Measurements from ENCODE around the gene KLF11.

DNA sequence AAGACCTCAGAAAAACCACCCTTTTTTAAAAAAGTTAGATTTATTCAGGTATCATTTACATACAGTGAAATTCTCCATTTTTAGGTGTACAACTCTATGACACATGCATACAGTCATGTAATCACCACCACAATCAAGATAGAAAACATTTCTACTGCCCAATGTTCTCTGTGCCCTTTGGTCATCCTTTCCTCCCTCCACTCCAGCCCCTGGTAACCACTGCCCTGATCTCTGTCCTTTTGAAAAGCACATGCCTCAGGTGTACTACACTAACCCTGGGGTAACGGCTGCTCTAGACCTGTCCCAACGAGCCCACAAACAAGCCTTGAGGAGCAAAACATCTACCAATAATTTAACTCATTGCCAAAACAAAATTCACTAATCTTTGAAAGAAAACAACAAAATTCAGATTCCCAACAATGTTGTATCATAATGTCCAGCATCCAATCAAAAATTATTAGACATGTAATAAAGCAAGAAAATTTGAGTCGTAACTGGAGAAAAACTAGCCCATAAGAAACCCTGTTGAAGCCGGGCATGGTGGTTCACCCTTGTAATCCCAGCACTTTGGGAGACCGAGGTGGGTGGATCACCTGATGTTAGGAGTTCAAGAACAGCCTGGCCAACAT lies 25.9 kb upstream of the KLF11 start:
- TF ChIP-seq, protein P1, sequence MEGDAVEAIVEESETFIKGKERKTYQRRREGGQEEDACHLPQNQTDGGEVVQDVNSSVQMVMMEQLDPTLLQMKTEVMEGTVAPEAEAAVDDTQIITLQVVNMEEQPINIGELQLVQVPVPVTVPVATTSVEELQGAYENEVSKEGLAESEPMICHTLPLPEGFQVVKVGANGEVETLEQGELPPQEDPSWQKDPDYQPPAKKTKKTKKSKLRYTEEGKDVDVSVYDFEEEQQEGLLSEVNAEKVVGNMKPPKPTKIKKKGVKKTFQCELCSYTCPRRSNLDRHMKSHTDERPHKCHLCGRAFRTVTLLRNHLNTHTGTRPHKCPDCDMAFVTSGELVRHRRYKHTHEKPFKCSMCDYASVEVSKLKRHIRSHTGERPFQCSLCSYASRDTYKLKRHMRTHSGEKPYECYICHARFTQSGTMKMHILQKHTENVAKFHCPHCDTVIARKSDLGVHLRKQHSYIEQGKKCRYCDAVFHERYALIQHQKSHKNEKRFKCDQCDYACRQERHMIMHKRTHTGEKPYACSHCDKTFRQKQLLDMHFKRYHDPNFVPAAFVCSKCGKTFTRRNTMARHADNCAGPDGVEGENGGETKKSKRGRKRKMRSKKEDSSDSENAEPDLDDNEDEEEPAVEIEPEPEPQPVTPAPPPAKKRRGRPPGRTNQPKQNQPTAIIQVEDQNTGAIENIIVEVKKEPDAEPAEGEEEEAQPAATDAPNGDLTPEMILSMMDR (IDR thresholded peaks at IDR 0.05): no peak
- TF ChIP-seq POLR2A (IDR thresholded peaks at IDR 0.05): no peak

Measured in vagina (tissue), 2 donors.